Adrenal gland (tissue), 12 donors: Measurements from ENCODE around the gene TRIO. TPM values are rescaled to one million over a fixed set of nuclear protein-coding genes. Genes with fewer than 3 reads are reported as not detected.

Source experiments
- DNase-seq, 7 donors: peaks; one replicate each; pipeline ENCODE4 v3.0.0-alpha.2; 2019 to 2020
- H3K27ac ChIP-seq, 5 donors: fragments of 200-600 bp; sonication (generic) in 4 of 5; 1 replicate in 3 of 5; 2 replicates in 2 of 5; pipeline versions ENCODE4 v1.5.1 to v1.8.0; 2016 to 2020; ENCODE audit warnings: mild to moderate bottlenecking in 1 of 5
- H3K27me3 ChIP-seq: fragments of 200-600 bp; 2 replicates; pipeline ENCODE4 v1.8.0; 2021
- H3K36me3 ChIP-seq, 2 donors: fragments of 200-600 bp; replicated peaks in 1 of 2; 1 replicate in 1 of 2; 2 replicates in 1 of 2; pipeline versions ENCODE4 v1.5.1 to v1.8.0; 2018 to 2022
- H3K4me1 ChIP-seq, 2 donors: fragments of 200-600 bp; replicated peaks in 1 of 2; 1 replicate in 1 of 2; 2 replicates in 1 of 2; pipeline versions ENCODE4 v1.5.1 to v1.8.0; 2018 to 2021
- H3K4me3 ChIP-seq, 4 donors: fragments of 200-600 bp; sonication (generic) in 3 of 4; one replicate each; pipeline ENCODE4 v1.5.1; 2016 to 2018
- H3K9me3 ChIP-seq, 3 donors: fragments of 200-600 bp; sonication (generic) in 1 of 3; replicated peaks in 1 of 3; 1 replicate in 2 of 3; 2 replicates in 1 of 3; pipeline versions ENCODE4 v1.5.1 to v1.8.0; 2016 to 2021
- CTCF ChIP-seq, 6 experiments: fragments of 450-650 bp in 4 of 6; fragments of 200-600 bp in 2 of 6; sonication (generic) in 1 of 6; IDR thresholded peaks; 1 replicate in 5 of 6; 2 replicates in 1 of 6; pipeline versions ENCODE4 v1.5.1 to v1.8.0; 2016 to 2021; ENCODE audit warnings: antibody characterized with exemption in 6 of 6, mild to moderate bottlenecking in 2 of 6, moderate library complexity in 1 of 6
- POLR2A ChIP-seq, 2 donors: fragments of 450-650 bp; IDR thresholded peaks; one replicate each; pipeline ENCODE4 v1.6.1; 2017; ENCODE audit warnings: antibody characterized with exemption in 2 of 2, mild to moderate bottlenecking in 2 of 2, moderate library complexity in 1 of 2
- WGBS, 4 donors: extraction: QIAGEN DNeasy Blood & Tissue Kit in 2 of 4; methylation state at CpG; one replicate each; pipeline versions ENCODE4 v1.1.5 to v1.1.7; 2013 to 2017; 5-methylcytosine and 5-hydroxymethylcytosine counted together
- intact Hi-C, 2 donors: fragments of 100-400 bp; cut with DNase I; formaldehyde crosslinking; loops; one replicate each; pipeline versions ENCODE4 v1.14.1 to v1.15.0; 2022 to 2023
- polyA plus RNA-seq, 3 donors: library from polyadenylated mRNA; stranded (reverse); fragments of 200-250 nt in 2 of 3; fragments of 350-450 nt in 1 of 3; fragmentation: Illumina TruSeq in 1 of 3; extraction: RNeasy Lipid Tissue Mini Kit (QIAGEN cat#74804) in 1 of 3; gene quantifications; one replicate each; pipeline ENCODE4 v1.2.3, GENCODE V29; 2013 to 2014
- total RNA-seq, 9 donors: library from RNA; depleted of rRNA in 4 of 9; stranded (reverse); fragments of >200 nt in 4 of 9; fragments of 120-200 nt in 1 of 9; fragmentation: NEBNext Ultra II Directional in 1 of 9; extraction: Animal tissue kit (Norgen Biotek cat#: 25700) in 1 of 9; gene quantifications; one replicate each; pipeline versions ENCODE4 v1.1.0 to v1.2.4, GENCODE V29; 2013 to 2023
- donor health status: healthy with polysubstance abuse.
- donor health status: Bipolar disorder and iron deficiency.
- donor health status: DM: yes; HTN: yes; CAD: no.
- donor health status: DM: no; HTN: no; CAD: no.
- donor health status: DM: no; HTN: no; CAD: no.
- donor health status: DM: yes; HTN: yes; CAD: no.

TRIO gene
- total and polyA plus RNA-seq, 12 donors = 27.3 to 109 (median 72.4) TPM

- H3K4me1 ChIP-seq = peaks cover 33 to 56% of the 10 kb centered on the region in 2 donors
- H3K27me3 ChIP-seq = no peaks in the 10 kb centered on the region
- TF ChIP-seq CTCF (IDR thresholded peaks at IDR 0.05) = no peak
- no peak for TF ChIP-seq POLR2A (IDR thresholded peaks at IDR 0.05)
- DNase-seq = peak in 1 of 7 donors; percentile 17
- peak overlapping the region; percentile 18 to 77 (median 58) for H3K27ac ChIP-seq
- H3K4me3 ChIP-seq = no peak overlapping the region
- H3K36me3 ChIP-seq = no peaks in the 10 kb centered on the region
- intact Hi-C loops = no loop called here
- no peaks in the 10 kb centered on the region for H3K9me3 ChIP-seq
- WGBS, 4 donors = 42 to 45% (median 44%) methylated on average over 6 of the region's 6 CpGs
Observed at GRCh38 chr5:14219800-14220512, 76.8 kb downstream of the TRIO start.

DNA sequence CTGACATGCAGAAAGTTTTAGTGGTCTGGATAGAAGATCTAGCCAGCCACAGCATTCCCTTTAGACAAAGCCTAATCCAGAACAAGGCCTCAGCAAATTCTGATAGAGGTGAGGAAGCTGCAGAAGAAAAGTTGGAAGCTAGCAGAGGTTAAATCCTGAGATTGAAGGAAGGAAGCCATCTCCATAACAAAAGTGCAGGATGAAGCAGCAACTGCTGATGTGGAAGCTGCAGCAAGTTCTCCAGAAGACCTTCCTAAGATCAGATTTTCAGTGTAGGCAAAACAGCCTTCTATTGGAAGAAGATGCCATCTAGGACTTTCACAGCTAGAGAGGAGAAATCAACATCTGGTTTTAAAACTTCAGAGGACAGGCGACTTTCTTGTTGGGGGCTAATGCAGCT, 77.5 kb downstream of the TRIO start:
- 88 to 100% (median 99%) methylated on average over 1 of the region's 1 CpG for WGBS, 4 donors
- no peaks in the 10 kb centered on the region for H3K27me3 ChIP-seq
- H3K9me3 ChIP-seq = no peaks in the 10 kb centered on the region

GRCh38 chr5:14221732-14222131, 78.6 kb downstream of the TRIO start:
- WGBS, 4 donors = 78 to 87% (median 84%) methylated on average over 6 of the region's 6 CpGs
- H3K4me1 ChIP-seq = peaks cover 33 to 56% of the 10 kb centered on the region in 2 donors
- DNase-seq = no peak
- H3K36me3 ChIP-seq = no peaks in the 10 kb centered on the region
- intact Hi-C loops = no loop called here
- H3K4me3 ChIP-seq = no peak overlapping the region
- no peaks in the 10 kb centered on the region for H3K9me3 ChIP-seq
- H3K27me3 ChIP-seq = no peaks in the 10 kb centered on the region
- TF ChIP-seq CTCF (IDR thresholded peaks at IDR 0.05) = no peak
- no peak for TF ChIP-seq POLR2A (IDR thresholded peaks at IDR 0.05)
- peak overlapping the region in 2 of 5 donors; percentile 46 to 71 for H3K27ac ChIP-seq

More for the DNA sequence above, 77.5 kb downstream of the TRIO start:
- Histone ChIP-seq H3K4me1 (peaks cover 33 to 56% of the 10 kb centered on the region in 2 donors), H3K36me3 (no peaks in the 10 kb centered on the region), H3K4me3 (no peak overlapping the region), H3K27ac (peak overlapping the region in 4 of 5 donors; percentile 35 to 71 (median 52))
- no peak for TF ChIP-seq CTCF (IDR thresholded peaks at IDR 0.05)
- intact Hi-C loops = no loop called here
- no peak for DNase-seq

- H3K4me3 ChIP-seq = no peak overlapping the region
- no peak overlapping the region for H3K27ac ChIP-seq
- intact Hi-C loops = no loop called here
- H3K4me1 ChIP-seq = peaks cover 33 to 59% of the 10 kb centered on the region in 2 donors
- no peak for TF ChIP-seq CTCF (IDR thresholded peaks at IDR 0.05)
- TF ChIP-seq POLR2A (IDR thresholded peaks at IDR 0.05) = no peak
- H3K27me3 ChIP-seq = no peaks in the 10 kb centered on the region
- WGBS, 4 donors = 81 to 95% (median 88%) methylated on average over 3 of the region's 3 CpGs
- H3K36me3 ChIP-seq = no peaks in the 10 kb centered on the region
- DNase-seq = no peak
- no peaks in the 10 kb centered on the region for H3K9me3 ChIP-seq
Observed at GRCh38 chr5:14222206-14222605, 79.1 kb downstream of the TRIO start.
